Right atrium auricular region (tissue), 2 donors: ENCODE results near the gene GGCX. TPM values are rescaled to one million over a fixed set of nuclear protein-coding genes. Genes with fewer than 3 reads are reported as not detected.
A peak's percentile ranks its signal among the peaks of the same experiment; 100 is the strongest.

Experiments
- DNase-seq: peaks from one replicate; pipeline ENCODE4 v3.0.0-alpha.2; 2019; ENCODE audit warnings: low spot score
- H3K27ac ChIP-seq, 2 donors: fragments of 200-600 bp; sonication (generic); 1 replicate in 1 of 2; 2 replicates in 1 of 2; pipeline ENCODE4 v1.5.1; 2016 to 2019
- H3K27me3 ChIP-seq, 2 donors: fragments of 200-600 bp; sonication (generic); one replicate each; pipeline versions ENCODE4 v1.5.1 to v1.6.0; 2017 to 2019
- H3K36me3 ChIP-seq: fragments of 200-600 bp; sonication (generic); one replicate; pipeline ENCODE4 v1.5.1; 2016
- H3K4me1 ChIP-seq, 2 donors: fragments of 200-600 bp; sonication (generic); one replicate each; pipeline versions ENCODE4 v1.5.1 to v1.6.0; 2017 to 2019
- H3K4me3 ChIP-seq, 2 donors: fragments of 200-600 bp; sonication (generic); 1 replicate in 1 of 2; 2 replicates in 1 of 2; pipeline ENCODE4 v1.5.1; 2017 to 2019; ENCODE audit warnings: mild to moderate bottlenecking in 1 of 2, moderate library complexity in 1 of 2
- H3K9me3 ChIP-seq, 2 donors: fragments of 200-600 bp; sonication (generic); one replicate each; pipeline ENCODE4 v1.5.1; 2019
- CTCF ChIP-seq, 2 donors: fragments of 200-600 bp; sonication (generic); IDR thresholded peaks; one replicate each; pipeline ENCODE4 v1.5.1; 2019; ENCODE audit warnings: antibody characterized with exemption in 2 of 2
- total RNA-seq, 2 donors: library from RNA; depleted of rRNA; stranded (reverse); fragments of >200 nt; gene quantifications; one replicate each; pipeline ENCODE4 v1.1.0, GENCODE V29; 2016

Gene GGCX
- total RNA-seq, 2 donors from 2014 or later: 18.0 to 23.3 TPM

GRCh38 chr2:85553184-85553583 is 8.1 kb downstream of the GGCX start:
- no peaks in the 10 kb centered on the region for H3K9me3 ChIP-seq
- no peak overlapping the region for H3K27ac ChIP-seq
- peaks cover 60% of the 10 kb centered on the region for H3K36me3 ChIP-seq
- no peak overlapping the region for H3K4me3 ChIP-seq
- H3K4me1 ChIP-seq: no peaks in the 10 kb centered on the region
- H3K27me3 ChIP-seq: no peaks in the 10 kb centered on the region
- DNase-seq: no peak
- TF ChIP-seq CTCF (IDR thresholded peaks at IDR 0.05): no peak

DNA sequence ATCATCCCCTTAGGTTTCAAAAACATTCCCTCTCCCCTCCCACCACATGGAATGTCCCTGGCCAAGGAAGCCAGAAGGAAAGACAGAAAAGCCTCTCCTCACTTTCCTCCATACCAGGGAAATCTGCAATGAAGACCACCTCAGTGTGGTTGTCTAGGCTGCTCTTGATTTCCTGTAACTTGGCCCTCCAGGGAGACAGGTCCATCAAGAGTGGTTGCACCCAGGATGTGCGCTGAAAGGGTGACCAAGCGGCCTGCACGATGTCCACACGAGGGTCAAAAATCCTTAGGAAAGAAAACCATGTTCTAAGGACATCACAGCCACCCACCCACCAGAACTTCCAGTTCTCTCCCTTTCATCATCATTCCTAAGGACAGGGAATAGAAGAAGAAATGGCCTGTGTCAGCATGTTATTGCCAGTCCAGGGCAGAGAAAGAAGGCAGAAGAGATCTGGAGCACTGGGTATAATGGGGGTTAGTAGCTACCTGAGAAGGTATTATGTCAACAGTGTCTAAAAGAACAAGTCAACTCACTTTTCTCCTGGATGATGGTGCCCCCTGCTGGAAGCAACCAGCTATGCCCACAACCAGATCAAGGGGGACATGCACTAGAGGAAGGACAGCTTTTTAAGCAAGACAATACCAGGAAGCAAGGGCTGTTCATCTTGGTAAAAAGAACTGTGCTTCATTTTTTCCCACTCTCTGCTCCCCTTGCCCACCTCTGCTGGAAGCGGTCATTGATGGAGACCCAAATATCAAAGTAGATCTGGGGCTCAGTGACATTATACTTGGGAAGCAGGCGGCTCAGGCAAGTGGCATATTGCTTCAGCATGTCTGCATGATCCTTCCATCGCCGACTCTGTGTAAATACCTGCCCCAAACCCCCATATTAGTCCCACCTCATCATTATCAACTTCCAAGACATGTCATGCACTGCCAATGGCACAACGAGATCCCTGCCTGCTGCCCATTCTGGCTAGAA is 9.3 kb downstream of the GGCX start:
- H3K4me3 ChIP-seq: no peak overlapping the region
- no peaks in the 10 kb centered on the region for H3K4me1 ChIP-seq
- no peaks in the 10 kb centered on the region for H3K27me3 ChIP-seq
- no peaks in the 10 kb centered on the region for H3K9me3 ChIP-seq
- peak; percentile 70 to 91 for TF ChIP-seq CTCF (IDR thresholded peaks at IDR 0.05)
- peaks cover 65% of the 10 kb centered on the region for H3K36me3 ChIP-seq
- DNase-seq: peak; percentile 89
- no peak overlapping the region for H3K27ac ChIP-seq

DNA sequence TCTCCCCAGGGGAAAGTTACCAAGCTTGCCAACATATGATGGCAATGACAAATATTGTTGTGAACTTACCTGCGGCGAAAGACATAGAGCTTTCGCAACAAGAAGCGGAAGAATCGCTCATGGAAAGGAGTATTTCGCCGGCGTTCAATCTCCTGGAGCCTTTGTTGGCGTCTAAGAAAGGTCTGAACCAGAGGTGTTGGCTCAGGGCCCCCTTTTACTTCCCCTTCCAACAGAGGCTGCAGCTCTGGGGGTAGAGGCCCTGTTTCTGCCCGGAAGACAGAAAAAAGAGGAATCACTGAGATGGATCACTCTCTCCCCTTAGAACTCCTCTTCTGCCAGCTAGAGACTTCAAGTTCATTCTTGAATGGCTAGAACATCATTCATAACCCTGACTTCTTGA is 10.8 kb downstream of the GGCX start:
- no peak overlapping the region for H3K4me3 ChIP-seq
- no peak overlapping the region for H3K27ac ChIP-seq
- peaks cover 73% of the 10 kb centered on the region for H3K36me3 ChIP-seq
- no peaks in the 10 kb centered on the region for H3K9me3 ChIP-seq
- H3K4me1 ChIP-seq: no peaks in the 10 kb centered on the region
- DNase-seq: no peak
- TF ChIP-seq CTCF (IDR thresholded peaks at IDR 0.05): no peak
- no peaks in the 10 kb centered on the region for H3K27me3 ChIP-seq

DNA sequence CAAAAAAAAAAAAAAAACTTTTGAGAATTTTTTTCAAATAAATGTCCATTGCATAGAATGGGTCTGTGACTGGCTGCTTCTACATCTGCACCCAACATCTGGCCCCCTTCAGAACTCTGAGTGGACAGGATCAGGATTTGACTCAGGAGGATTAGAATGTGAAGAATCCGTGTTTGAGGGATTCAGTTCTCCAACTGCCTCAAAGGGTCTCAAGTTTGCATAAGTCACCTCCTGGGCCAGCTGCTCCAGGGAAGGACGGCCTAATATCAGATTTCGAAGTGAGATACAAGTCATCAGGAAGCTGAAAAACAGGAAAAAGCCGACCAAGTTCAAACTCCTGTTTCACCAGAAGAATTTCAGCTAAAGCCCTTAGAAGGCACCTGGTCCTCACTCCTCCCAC is 11.5 kb downstream of the GGCX start:
- no peak overlapping the region for H3K27ac ChIP-seq
- no peaks in the 10 kb centered on the region for H3K4me1 ChIP-seq
- H3K36me3 ChIP-seq: peaks cover 73% of the 10 kb centered on the region
- no peaks in the 10 kb centered on the region for H3K9me3 ChIP-seq
- no peaks in the 10 kb centered on the region for H3K27me3 ChIP-seq
- no peak for DNase-seq
- TF ChIP-seq CTCF (IDR thresholded peaks at IDR 0.05): no peak
- no peak overlapping the region for H3K4me3 ChIP-seq

DNA sequence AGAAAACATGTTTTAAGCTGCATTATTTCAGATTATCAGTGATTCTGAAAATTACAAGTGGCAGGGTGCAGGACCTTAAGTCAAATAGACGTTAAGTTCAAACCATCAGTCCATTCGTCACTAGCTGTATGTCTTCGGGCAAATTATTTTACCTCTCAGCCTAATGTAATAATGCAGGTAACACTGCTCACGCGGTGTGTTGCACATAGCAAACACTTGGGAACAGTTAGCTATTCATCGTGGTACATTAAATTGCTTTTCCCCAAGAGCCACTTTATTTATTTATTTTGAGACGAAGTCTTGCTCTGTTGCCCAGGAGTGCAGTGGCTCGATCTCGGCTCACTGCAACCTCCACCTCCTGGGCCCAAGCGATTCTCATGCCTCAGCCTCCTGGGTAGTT is 12.2 kb downstream of the GGCX start:
- DNase-seq: no peak

More for the DNA sequence above, 12.2 kb downstream of the GGCX start:
- TF ChIP-seq CTCF (IDR thresholded peaks at IDR 0.05): no peak
- Histone ChIP-seq H3K27me3 (no peaks in the 10 kb centered on the region), H3K9me3 (no peaks in the 10 kb centered on the region), H3K4me1 (peaks cover 0 to 5% of the 10 kb centered on the region in 2 donors), H3K36me3 (peaks cover 73% of the 10 kb centered on the region), H3K4me3 (no peak overlapping the region), H3K27ac (no peak overlapping the region)
